GM18526 (cell line): ENCODE measurements around the gene TRMO.

Experiments
- POLR2A ChIP-seq: IDR thresholded peaks from 3 replicates; pipeline ENCODE4 v1.6.1; 2011; ENCODE audit not compliant: insufficient read length; ENCODE audit errors: extremely low read depth

The TRMO gene

DNA sequence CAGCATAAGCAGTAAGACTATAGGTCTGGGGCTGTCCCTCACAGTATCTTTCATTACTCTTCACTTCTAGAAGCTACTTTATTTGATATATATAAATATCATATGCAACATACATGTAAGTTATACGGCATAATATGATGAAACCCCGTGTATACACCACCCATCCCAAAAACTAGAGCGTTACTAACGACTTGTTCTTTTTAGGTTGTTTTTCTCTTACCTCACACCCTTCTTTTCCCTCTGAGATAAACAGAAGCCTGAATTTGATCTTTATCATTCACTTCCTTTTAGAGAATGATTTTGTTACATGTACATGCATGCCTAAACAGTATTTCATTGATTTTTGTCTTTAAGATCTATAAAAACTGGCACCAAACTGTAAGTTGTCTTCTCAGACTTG, 3.7 kb downstream of the TRMO start:
- TF ChIP-seq POLR2A, result no peak

DNA sequence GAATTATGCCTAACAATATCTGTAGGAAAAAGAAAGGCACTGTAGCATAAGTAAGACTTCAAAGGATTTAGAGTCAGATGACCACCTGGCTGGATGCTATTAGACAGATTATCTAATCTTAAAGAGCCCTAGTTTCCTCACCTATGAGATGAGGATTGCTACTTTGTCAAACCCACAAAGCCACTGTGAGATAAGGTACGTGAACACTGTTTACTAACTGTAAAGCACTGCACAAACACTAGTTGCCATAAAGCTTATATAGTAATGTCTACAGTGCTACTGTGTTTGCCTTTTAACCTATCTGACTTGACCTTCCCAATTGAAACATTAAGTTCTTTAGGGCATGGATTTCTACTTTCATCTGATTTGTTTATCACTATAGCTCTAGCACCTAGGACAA, 10.3 kb downstream of the TRMO start:
- no peak for TF ChIP-seq POLR2A

DNA sequence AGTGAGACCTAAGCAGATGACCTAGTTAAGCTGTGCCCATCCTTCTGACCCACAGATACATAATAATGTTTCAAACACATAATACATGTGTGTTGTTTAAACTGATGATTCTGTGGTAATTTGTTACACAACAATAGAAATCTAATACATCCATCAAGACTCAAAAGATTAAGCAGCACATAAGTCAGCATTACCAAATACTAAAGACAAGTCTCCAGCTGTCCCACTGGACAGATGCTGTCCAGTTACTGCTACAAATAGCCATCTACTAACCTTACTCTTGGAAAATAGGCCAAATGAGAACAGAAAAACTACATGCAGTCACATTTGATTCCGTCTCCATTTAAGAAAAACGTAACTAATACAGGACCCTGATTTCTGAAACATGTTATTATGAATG, 10.8 kb downstream of the TRMO start:
- no peak for TF ChIP-seq POLR2A

DNA sequence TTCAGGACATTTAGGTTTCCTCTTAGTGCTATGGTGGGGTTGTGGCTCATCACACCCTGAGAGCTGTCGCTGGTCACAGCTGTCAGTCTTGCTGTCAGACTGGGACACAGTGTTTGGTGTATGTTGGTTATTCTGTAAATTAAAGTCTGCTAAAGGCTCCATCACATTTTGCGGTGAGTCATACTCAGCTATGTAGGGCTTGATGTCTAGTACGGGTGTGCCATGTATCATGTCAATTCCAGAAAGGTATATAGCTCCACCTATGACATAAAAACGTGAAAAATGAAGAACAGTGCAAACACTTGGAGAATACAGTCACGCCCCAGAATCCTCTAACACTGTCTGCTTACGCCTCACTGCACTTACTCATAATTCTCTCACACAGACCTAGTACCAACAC, 11.9 kb downstream of the TRMO start:
- TF ChIP-seq POLR2A, result no peak

DNA sequence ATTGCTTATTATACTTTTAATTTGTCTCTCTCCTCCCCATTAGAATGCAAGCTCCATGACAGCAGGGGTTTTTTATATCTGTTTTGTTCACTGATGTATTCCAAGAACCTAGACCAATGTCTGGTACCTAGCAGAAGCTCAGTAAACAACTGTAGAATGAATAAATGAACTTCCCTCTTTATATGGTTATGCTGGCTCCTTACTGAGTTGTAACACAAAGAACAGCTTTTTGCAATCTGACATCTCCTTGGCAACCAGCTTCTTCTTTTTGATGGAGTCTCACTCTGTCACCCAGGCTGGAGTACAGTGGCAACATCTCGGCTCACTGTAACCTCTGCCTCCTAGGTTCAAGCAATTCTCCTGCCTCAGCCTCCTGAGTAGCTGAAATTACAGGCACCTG, 13.6 kb downstream of the TRMO start:
- TF ChIP-seq POLR2A, result no peak

DNA sequence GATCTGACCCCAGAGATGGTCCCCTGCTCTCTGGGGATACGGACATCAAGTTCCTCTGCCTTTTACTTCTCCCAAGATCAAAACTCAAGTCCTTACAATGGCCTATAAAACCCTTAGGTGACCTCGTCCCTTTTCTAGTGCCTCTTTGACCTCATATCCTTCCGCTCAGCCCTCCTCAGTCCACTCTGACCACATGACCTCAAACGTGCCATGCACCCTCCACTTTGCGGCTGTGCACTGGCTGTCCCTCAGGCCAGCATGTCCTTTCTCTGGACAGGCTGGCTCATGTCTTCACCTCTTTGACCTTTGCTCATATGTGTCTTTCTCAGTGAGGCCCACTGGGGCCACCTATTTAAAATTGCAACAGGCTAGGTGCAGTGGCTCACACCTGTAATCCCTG, 14.7 kb downstream of the TRMO start:
- TF ChIP-seq POLR2A, result no peak

DNA sequence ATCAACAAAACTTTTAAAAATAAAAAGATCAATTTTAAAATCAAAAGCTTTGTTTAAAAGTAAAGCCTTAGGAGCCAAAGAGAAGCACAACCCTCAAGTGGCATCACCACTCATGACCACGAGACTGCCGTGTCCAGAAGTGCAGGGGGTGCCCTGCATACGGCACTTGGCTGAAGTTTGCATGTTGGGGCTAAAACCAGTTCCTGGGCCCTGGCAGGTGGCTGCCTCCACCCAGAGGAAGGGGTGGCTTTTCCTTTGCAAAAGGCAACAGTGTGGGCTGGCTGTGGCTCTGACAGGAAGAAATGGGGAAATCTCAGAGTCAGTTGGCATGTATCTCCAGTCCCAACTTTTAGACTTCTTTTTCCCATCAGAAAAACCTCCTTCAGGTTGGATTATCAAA, 15.3 kb downstream of the TRMO start:
- no peak for TF ChIP-seq POLR2A

DNA sequence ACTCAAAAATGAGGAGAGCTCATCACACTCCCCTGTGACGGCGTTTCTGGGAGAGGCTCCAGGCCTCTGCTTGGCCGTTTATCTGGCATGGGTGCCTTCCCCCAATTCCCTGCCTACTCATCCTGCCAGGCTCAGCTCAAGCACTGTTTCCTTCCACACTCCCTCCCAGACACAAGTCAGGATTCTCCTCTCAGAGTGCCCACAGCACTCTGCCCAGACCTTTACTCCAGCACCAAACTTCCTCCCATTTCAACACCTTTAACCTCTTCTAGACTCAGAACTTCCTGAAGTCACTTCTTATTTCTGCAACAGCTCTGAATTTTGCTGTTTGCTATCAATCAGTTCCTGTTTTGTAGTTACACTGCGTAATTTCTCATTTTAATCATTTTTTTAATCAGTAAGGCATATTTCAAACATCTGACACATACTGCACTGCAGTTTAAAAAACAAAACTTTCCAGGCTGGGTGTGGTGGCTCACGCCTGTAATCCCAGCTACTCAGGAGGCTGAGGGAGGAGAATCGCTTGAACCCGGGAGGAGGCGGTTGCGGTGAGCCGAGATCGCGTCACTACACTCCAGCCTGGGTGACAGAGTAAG, 16.0 kb downstream of the TRMO start:
- no peak for TF ChIP-seq POLR2A

DNA sequence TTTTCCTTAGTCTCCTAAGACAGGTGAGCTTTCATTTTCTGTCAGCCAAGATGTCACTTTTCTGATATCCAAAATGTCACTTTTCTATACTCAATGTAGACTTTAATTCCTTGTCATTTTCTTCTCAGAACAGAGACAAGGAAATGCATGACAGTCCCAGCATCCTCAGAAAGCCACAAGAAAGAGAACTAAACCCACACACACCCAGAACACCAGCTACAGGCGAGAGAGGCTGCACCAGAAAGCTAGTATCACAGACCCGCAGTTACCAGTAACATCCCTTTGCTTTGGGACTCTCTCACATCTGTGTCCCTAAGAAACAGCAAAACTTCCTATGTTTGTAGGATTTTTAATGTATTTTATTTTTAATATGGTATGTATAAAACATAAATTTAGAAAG, 17.1 kb downstream of the TRMO start:
- no peak for TF ChIP-seq POLR2A

DNA sequence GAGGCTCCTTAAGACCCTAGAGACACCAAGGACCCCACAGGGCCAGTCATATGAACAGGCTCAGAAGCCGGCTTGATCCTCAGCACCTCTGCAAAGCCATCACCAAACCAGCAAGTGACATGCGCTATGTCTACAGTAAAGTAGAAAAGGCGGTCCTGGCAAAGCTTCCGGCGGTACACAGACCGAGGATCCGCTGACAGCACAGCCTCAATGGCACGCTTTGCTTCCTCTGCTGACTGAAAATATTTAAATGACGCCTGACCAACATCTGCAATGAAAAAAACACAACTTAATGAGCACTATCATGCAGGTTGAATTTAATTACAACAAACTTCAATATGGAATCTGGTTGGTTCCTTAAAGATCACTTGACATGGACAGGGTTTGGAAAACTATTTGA, 17.6 kb downstream of the TRMO start:
- no peak for TF ChIP-seq POLR2A

DNA sequence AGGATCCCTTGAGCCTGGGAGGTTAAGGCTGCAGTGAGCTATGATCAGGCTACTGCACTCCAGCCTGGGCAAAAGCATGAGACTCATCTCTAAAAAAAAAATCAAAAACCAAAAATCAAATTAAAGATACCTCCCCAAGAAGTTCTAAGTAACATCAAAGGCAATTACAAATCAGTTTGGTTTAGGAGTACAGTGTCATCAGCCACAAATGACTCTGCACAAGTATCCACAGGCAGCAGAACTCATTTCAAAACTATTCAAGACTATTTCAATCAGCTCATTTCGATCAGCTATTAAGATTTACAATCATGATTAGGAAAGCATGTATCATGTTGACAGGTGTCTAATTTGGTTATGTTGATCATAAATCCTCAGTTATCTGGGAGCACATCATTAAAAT, 19.1 kb downstream of the TRMO start:
- TF ChIP-seq POLR2A, result no peak

DNA sequence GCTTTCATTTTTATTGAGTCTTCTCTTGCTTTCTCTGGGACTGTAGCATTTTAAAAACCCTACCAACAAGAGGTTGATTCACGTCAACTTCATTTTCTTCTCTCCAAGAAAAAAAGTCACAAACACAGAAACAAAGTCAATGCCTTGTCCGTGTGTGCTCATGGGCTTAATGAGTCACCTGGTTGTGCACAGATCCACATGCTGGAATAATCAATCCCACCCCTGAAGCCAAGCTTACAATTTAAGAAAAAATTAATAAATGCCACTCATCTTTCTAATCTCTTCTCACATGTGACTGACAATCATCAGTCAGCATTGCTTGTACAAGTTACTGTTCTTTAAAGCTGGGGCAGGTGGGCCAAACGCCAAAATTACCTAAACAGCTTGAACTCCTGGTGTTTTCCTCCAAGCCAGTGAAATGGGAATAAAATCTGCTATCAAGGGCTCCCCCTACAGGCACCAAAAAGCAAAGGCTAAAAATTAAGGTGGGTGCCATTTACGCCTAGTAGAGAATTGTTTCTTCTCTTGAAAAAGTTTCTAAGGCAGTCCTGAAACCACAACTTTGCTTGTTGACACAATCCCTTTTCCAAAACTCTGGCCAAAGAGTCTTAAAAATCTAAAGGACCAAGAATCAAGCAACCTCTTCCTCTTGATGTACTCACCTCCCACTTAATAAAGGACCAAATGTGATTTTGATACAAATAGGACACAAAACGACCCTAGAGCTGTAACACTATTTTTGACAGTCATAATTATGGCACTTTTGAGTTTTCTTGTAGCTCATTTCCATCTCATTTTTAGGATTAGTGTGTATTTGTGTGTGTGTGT, 21.3 kb downstream of the TRMO start:
- TF ChIP-seq POLR2A, result no peak

DNA sequence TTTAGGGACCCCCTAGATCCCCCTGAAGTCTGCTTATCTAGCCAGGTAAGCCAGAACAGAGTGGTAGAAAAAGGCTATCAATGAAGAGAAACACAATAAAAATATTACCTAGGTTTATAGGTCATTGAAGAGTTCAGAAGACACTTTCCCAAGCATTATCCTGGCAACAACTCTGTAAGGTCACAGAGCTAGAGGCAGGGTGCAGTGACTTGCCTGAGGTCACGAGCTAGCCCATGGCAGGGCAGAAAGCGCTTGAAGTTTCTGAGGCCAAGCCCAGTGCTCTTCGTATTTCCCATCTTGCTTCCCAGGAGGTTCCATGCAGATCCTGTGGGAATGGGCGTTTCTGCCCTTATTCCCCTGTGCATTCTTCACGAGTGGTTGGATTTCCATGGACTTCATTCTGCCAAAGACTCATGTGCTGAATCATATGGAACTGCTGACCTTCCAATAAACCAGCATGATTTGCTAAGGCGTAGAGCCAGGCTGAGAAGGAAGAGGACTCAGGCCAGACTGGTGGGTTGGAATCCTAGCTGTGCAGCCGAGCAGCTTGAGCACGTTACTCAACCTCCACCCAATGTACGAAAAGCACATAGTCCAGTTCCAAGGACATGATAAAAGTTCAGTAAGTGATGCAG, 22.1 kb downstream of the TRMO start:
- TF ChIP-seq POLR2A, result no peak

DNA sequence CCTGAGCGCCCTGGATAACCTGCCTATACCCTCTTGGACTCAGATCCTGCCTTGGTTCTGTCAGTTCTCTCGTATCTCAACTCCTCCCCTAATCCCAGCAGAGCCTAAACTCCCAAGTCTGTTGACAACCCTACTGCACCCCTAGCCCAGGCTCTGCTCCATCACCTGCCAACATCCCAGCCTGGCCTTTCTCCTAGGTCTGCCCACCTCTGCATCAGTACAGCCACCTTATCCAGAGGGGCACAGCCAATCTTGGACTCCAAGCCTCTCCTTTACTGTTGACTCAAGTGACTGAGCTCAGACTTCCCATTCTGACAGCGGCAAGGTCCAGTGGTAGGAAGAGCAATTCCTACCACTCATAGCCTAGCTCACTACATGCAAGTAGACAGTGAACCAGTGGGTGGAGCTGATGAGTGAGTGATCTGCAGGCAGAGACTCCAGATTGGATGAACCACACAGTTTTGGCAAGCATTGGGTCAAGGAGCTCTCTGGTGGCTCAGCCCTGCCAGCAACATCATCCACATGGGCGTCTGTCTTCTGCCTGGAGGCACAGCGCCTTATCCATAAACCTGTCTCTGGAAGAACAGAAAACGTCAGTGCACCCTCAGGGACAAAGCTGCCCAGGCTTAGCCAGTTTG, 26.5 kb downstream of the TRMO start:
- no peak for TF ChIP-seq POLR2A

DNA sequence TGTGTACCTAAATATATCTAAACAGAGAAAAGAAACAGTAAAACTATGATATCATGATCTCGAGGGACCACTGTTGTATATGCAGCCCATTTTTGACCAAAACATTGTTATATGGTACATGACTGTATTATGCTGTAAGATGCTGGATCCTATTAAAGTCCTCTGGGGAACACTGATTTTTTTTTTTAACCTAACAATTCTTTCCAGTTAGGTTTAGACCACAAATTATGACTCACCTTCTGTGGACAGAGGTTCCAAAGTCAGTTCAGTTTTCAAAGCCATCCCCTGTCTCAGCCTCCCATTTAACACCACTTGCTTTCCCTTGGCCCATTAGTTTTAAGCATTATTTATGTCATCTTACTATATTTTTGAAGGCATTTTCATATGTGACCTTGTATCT, 27.1 kb downstream of the TRMO start:
- no peak for TF ChIP-seq POLR2A

DNA sequence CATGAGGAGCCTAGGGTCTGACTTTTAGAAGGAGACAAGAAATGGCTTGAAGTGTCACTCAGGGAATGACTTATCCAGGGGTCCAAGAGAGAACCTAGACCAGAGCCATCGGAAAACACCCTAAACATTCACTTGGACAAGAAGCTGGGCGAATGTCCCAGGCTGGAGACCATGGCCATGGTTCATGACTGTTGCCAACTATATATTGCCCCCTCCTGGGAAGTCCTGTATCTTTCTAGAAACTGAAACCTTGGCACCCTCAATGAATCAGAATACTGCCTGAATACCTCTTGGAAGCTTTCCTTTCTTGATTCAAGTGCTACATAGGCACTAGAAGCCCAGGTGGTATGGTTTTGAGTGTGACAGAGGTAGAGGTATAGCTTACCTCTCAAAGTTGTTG, 29.9 kb downstream of the TRMO start:
- TF ChIP-seq POLR2A, result no peak
